Measurements from ENCODE around the gene HDAC8.

Gene HDAC8

DNA sequence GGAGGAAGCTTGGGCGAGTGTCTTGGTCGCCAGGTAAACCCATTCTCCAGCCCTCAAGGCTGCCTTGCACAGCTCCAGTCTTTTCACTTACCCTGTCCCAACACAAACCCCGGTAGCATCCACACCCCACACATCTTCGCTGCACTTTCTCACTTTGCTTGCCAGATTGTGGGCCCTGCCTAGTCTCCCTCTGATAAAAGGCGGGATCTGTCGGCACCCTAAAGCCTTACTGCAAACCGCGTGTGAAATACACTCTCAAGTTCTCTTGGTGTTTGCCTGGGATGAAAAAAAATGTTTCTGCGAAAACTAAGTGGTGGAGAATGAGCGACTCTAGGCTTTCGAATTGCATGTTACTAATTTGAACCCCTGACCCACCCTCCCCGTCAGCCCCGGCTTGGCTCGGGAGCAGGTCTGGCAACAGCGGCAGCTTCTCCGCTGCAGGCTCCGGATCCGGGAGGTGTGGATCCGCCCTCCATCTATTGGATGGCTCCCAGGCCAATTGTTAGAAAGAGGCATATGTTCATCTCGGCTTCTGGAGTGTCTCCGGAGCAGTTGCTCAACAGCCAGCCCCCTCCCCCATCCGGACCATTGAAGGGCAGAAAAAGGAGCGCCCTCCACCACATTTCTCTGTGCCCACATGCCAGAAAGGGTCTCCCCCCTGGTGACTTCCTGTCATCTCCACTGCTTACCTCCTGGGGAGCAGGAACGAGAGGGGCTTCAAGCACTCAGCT, 263.9 kb downstream of the HDAC8 start:
- peak overlapping the region; percentile 10; the same call in 1 of the 2 replicates for H3K4me3 ChIP-seq (ENCODE audit: control insufficient read depth, low read depth, low read length)
- no peak for TF ChIP-seq CTCF (IDR thresholded peaks at IDR 0.05; ENCODE audit: control insufficient read depth, insufficient read depth, low read depth, low read length, missing control alignments)
- no peak for DNase-seq (ENCODE audit: low read depth)

GRCh38 chrX:72308209-72308565, 264.5 kb downstream of the HDAC8 start:
- DNase-seq (ENCODE audit: low read depth), result no peak
- TF ChIP-seq CTCF (IDR thresholded peaks at IDR 0.05; ENCODE audit: control insufficient read depth, insufficient read depth, low read depth, low read length, missing control alignments), result no peak
- no peak overlapping the region for H3K4me3 ChIP-seq (ENCODE audit: control insufficient read depth, low read depth, low read length)

GRCh38 chrX:72307646-72308051, 265.0 kb downstream of the HDAC8 start:
- no peak overlapping the region for H3K4me3 ChIP-seq (ENCODE audit: control insufficient read depth, low read depth, low read length)
- TF ChIP-seq CTCF (IDR thresholded peaks at IDR 0.05; ENCODE audit: control insufficient read depth, insufficient read depth, low read depth, low read length, missing control alignments), result no peak
- no peak for DNase-seq (ENCODE audit: low read depth)

DNA sequence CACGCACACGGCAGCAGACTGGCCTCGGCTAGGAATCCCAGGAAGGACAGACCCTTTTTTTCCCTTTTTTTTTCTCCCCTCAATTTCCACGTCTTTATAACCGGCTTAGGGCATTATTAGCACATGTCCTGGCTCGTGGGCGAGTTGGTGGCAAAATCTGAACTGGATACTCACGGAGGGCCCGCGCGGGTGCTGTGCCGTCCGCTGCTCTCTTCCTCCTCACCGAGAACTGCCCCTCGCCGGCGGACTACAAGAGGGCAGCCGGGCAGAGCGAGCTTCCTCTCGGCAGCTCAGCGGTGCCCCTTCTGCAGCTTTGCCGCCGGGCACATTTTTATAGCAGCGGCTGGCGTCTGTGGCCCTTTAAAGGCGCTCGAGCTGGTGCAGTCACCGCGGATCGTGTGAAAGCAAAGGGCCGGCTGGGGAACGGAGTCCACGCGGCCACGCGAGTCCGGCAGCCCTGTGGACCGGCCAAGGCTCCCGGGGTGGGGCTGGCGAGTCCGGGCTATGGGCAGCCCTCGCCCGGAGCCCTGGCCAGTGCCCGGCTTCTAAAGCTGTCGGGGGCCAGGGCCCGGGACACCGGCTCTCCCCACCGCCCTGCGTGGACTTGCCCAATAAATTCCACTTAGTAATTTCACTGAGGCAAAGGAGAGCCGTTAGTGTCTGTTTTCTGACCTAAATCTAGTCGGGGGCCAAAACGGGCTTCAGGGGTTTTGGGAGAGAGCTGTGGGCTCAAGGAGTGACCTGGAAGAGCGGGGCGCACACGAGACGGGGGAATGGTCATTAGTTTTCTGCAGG, 265.6 kb downstream of the HDAC8 start:
- H3K4me3 ChIP-seq (ENCODE audit: control insufficient read depth, low read depth, low read length), result peak overlapping the region; percentile 45
- DNase-seq (ENCODE audit: low read depth), result no peak
- no peak for TF ChIP-seq CTCF (IDR thresholded peaks at IDR 0.05; ENCODE audit: control insufficient read depth, insufficient read depth, low read depth, low read length, missing control alignments)

GRCh38 chrX:72306085-72306801, 266.4 kb downstream of the HDAC8 start:
- peak overlapping the region; percentile 45 for H3K4me3 ChIP-seq (ENCODE audit: control insufficient read depth, low read depth, low read length)
- no peak for DNase-seq (ENCODE audit: low read depth)
- TF ChIP-seq CTCF (IDR thresholded peaks at IDR 0.05; ENCODE audit: control insufficient read depth, insufficient read depth, low read depth, low read length, missing control alignments), result no peak

- peak within 1 kb of the TSS; percentile 45 for H3K4me3 ChIP-seq (ENCODE audit: control insufficient read depth, low read depth, low read length)
- TF ChIP-seq CTCF (IDR thresholded peaks at IDR 0.05; ENCODE audit: control insufficient read depth, insufficient read depth, low read depth, low read length, missing control alignments), result no peak
- DNase-seq (ENCODE audit: low read depth), result no peak
Measured at GRCh38 chrX:72305286-72306084, 267.2 kb downstream of the HDAC8 start, which contains the start of gene CITED1. TSS of gene CITED1 (minus strand) at chrX:72305914. CDS start at chrX:72302869, 3,045 bp downstream.

All from AG09309 (cell line).